ENCODE measurements around the gene CCDC144A. TPM values are rescaled to one million over a fixed set of nuclear protein-coding genes. Genes with fewer than 3 reads are reported as not detected.

Gene CCDC144A
- 2.4 and 9.5 TPM in 2 replicates for polyA plus RNA-seq

GRCh38 chr17:16689731-16690281, at the start of gene CCDC144A:
TSS of gene CCDC144A (plus strand) at chr17:16690241. CDS start at chr17:16690401, 160 bp downstream.

GRCh38 chr17:16653367-16654041, 36.5 kb upstream of the CCDC144A start, which contains the start of gene ZNF624:
TSS of gene ZNF624 (minus strand) at chr17:16653850.

Other genes starting within 250 kb of the CCDC144A start
- 0.81 TPM in 1 of 2 replicates, not detected in the other for gene LRRC75A, start 198.0 kb upstream of the CCDC144A start, polyA plus RNA-seq
- 5.3 and 18.5 TPM in 2 replicates for gene ZNF287, start 121.0 kb upstream of the CCDC144A start, polyA plus RNA-seq
- gene ZNF624, start 36.4 kb upstream of the CCDC144A start, polyA plus RNA-seq: 2.9 and 8.0 TPM in 2 replicates

Data from Purkinje cell (primary cell).